ENCODE data around the gene BIRC2.

- no peak for TF ChIP-seq CTCF (IDR thresholded peaks at IDR 0.05; ENCODE audit: low read depth, low read length, missing input control)
- no peak for TF ChIP-seq YY1 (IDR thresholded peaks at IDR 0.05)
- no peak for TF ChIP-seq EGR1 (IDR thresholded peaks at IDR 0.05; ENCODE audit: low read depth in 2 of 2)
- TF ChIP-seq TAF1 (conservative IDR thresholded peaks at IDR 0.05): no peak
- TF ChIP-seq MAX (IDR thresholded peaks at IDR 0.05): no peak
- no peak for TF ChIP-seq REST (IDR thresholded peaks at IDR 0.05)
- no peak for TF ChIP-seq HNF4A (conservative IDR thresholded peaks at IDR 0.05)
- no peak for TF ChIP-seq RAD21 (IDR thresholded peaks at IDR 0.05)
- TF ChIP-seq GABPA (IDR thresholded peaks at IDR 0.05 in 1 of 2, conservative IDR thresholded peaks at IDR 0.05 in 1 of 2): no peak
- TF ChIP-seq SP1 (IDR thresholded peaks at IDR 0.05): no peak
- TF ChIP-seq RXRA (IDR thresholded peaks at IDR 0.05): no peak
- TF ChIP-seq NR2F2 (IDR thresholded peaks at IDR 0.05): no peak
- TF ChIP-seq ZBTB33 (IDR thresholded peaks at IDR 0.05): no peak
- TF ChIP-seq JUND (IDR thresholded peaks at IDR 0.05): no peak
These were observed 68.4 kb downstream of the BIRC2 start for GRCh38 chr11:102415304-102415916.

Measured in liver (tissue), 3 donors.